Calu3 (cell line): ENCODE data around the gene PPP2R5E. TPM values are rescaled to one million over a fixed set of nuclear protein-coding genes. Genes with fewer than 3 reads are reported as not detected.

Source experiments
- BruUV-seq: library from RNA; stranded (reverse); fragments of 400-500 nt; replicated peaks from 2 replicates; lab custom pipeline; 2021; lab: Mats Ljungman, UMichigan
- CTCF ChIA-PET: fragments of 300-600 bp; sonication (Branson Sonifier 250); formaldehyde crosslinking; loops from one replicate; lab custom pipeline; 2022; ENCODE audit warnings: antibody characterized with exemption; lab: Charles Lee
- DNase-seq: peaks from one replicate; pipeline ENCODE4 v3.0.0; 2022
- H3K27ac Mint-ChIP-seq: one replicate; pipeline ENCODE4 v1.8.0; 2022; ENCODE audit warnings: mixed read lengths; ENCODE audit not compliant: unreplicated experiment
- H3K27me3 Mint-ChIP-seq: one replicate; pipeline ENCODE4 v1.8.0; 2022; ENCODE audit warnings: mixed read lengths; ENCODE audit not compliant: unreplicated experiment
- H3K36me3 Mint-ChIP-seq: one replicate; pipeline ENCODE4 v1.8.0; 2022; ENCODE audit warnings: mild to moderate bottlenecking, moderate library complexity, mixed read lengths; ENCODE audit not compliant: insufficient read depth, unreplicated experiment
- H3K4me1 Mint-ChIP-seq: one replicate; pipeline ENCODE4 v1.8.0; 2022; ENCODE audit warnings: mild to moderate bottlenecking, low read depth, mixed read lengths; ENCODE audit not compliant: unreplicated experiment
- H3K4me3 Mint-ChIP-seq: one replicate; pipeline ENCODE4 v1.8.0; 2022; ENCODE audit warnings: mild to moderate bottlenecking, low read depth, moderate library complexity, mixed read lengths; ENCODE audit not compliant: unreplicated experiment
- H3K9me3 Mint-ChIP-seq: one replicate; pipeline ENCODE4 v1.8.0; 2022; ENCODE audit warnings: low read depth, mixed read lengths; ENCODE audit not compliant: unreplicated experiment
- CTCF ChIP-seq: fragments of 200-600 bp; IDR thresholded peaks from one replicate; pipeline ENCODE4 v1.8.0; 2022; ENCODE audit warnings: antibody characterized with exemption; ENCODE audit not compliant: unreplicated experiment
- intact Hi-C: fragments of 100-400 bp; cut with micrococcal nuclease; formaldehyde crosslinking; loops from one replicate; pipeline ENCODE4 v1.10.0; 2022; ENCODE audit not compliant: unreplicated experiment
- total RNA-seq: library from RNA; stranded (reverse); gene quantifications from 2 replicates; pipeline ENCODE4 v1.2.3, GENCODE V29; 2022

The PPP2R5E gene
- total RNA-seq, 1 experiment from 2014 or later = 52.5 TPM

GRCh38 chr14:63573581-63573980 is 30.4 kb upstream of the PPP2R5E start:
- Mint-ChIP-seq H3K36me3 (no peaks in the 10 kb centered on the region), H3K27ac (peak overlapping the region; percentile 75), H3K27me3 (no peaks in the 10 kb centered on the region), H3K4me3 (no peak overlapping the region), H3K9me3 (no peaks in the 10 kb centered on the region), H3K4me1 (peaks cover 14% of the 10 kb centered on the region)
- intact Hi-C loops = no loop called here
- no TSS peak for BruUV-seq
- peak; percentile 7 for DNase-seq
- CTCF ChIA-PET = interaction anchor here (0.7 to 1.0 kb wide), 6 partner anchors 9 to 887 kb away, joined by 3 read pairs; partner anchors contain the start of gene PPP2R5E
- TF ChIP-seq CTCF = no peak

GRCh38 chr14:63565448-63565847 is 22.3 kb upstream of the PPP2R5E start:
- Mint-ChIP-seq H3K27me3 (no peaks in the 10 kb centered on the region), H3K4me1 (peaks cover 18% of the 10 kb centered on the region), H3K36me3 (peaks cover 10% of the 10 kb centered on the region), H3K9me3 (peaks cover 2% of the 10 kb centered on the region), H3K27ac (no peak overlapping the region), H3K4me3 (no peak overlapping the region)
- CTCF ChIA-PET = no interaction called here
- intact Hi-C loops = no loop called here
- no peak for DNase-seq
- no peak for TF ChIP-seq CTCF
- BruUV-seq = no TSS peak

GRCh38 chr14:63564318-63564717 is 21.1 kb upstream of the PPP2R5E start:
- CTCF ChIA-PET = interaction anchor here (0.6 to 1.0 kb wide), 2 partner anchors 10 to 95 kb away, joined by 3 read pairs; no protein-coding TSS in a partner anchor
- DNase-seq = peak; percentile 31
- peaks cover 2% of the 10 kb centered on the region for H3K9me3 Mint-ChIP-seq
- peaks cover 10% of the 10 kb centered on the region for H3K36me3 Mint-ChIP-seq
- no TSS peak for BruUV-seq
- no peak for TF ChIP-seq CTCF
- intact Hi-C loops = no loop called here
- H3K4me3 Mint-ChIP-seq = no peak overlapping the region
- H3K27ac Mint-ChIP-seq = no peak overlapping the region
- peaks cover 18% of the 10 kb centered on the region for H3K4me1 Mint-ChIP-seq
- H3K27me3 Mint-ChIP-seq = no peaks in the 10 kb centered on the region

GRCh38 chr14:63563370-63564026 is 20.3 kb upstream of the PPP2R5E start:
- Mint-ChIP-seq H3K4me1 (peaks cover 18% of the 10 kb centered on the region), H3K27me3 (no peaks in the 10 kb centered on the region), H3K4me3 (peak overlapping the region; percentile 9), H3K36me3 (peaks cover 10% of the 10 kb centered on the region), H3K27ac (peak overlapping the region; percentile 69), H3K9me3 (peaks cover 2% of the 10 kb centered on the region)
- CTCF ChIA-PET = interaction anchor here (0.6 to 1.0 kb wide), 3 partner anchors 10 to 96 kb away, joined by 3 read pairs; no protein-coding TSS in a partner anchor
- BruUV-seq = no TSS peak
- intact Hi-C loops = loop anchor here (2.0 kb wide), 1 partner anchor 19 kb away; no protein-coding TSS in a partner anchor
- DNase-seq = peak; percentile 46
- TF ChIP-seq CTCF = no peak
